Ureter (tissue), 1 donor: Measurements from ENCODE around the gene ATP2B2. TPM values are rescaled to one million over a fixed set of nuclear protein-coding genes. Genes with fewer than 3 reads are reported as not detected.

Source experiments
- DNase-seq: peaks from one replicate; pipeline ENCODE4 v3.0.0-alpha.2; 2020; ENCODE audit warnings: low spot score
- total RNA-seq: library from RNA; stranded (reverse); gene quantifications from one replicate; pipeline ENCODE4 v1.2.4, GENCODE V29; 2023
- donor health status: DM: yes; HTN: yes; CAD: no.

Gene ATP2B2
- total RNA-seq, 1 donor from 2014 or later = not detected

- no peak for DNase-seq
Observed at GRCh38 chr3:10432156-10432845, 73.1 kb downstream of the ATP2B2 start.

GRCh38 chr3:10430805-10431204, 74.6 kb downstream of the ATP2B2 start:
- no peak for DNase-seq

DNA sequence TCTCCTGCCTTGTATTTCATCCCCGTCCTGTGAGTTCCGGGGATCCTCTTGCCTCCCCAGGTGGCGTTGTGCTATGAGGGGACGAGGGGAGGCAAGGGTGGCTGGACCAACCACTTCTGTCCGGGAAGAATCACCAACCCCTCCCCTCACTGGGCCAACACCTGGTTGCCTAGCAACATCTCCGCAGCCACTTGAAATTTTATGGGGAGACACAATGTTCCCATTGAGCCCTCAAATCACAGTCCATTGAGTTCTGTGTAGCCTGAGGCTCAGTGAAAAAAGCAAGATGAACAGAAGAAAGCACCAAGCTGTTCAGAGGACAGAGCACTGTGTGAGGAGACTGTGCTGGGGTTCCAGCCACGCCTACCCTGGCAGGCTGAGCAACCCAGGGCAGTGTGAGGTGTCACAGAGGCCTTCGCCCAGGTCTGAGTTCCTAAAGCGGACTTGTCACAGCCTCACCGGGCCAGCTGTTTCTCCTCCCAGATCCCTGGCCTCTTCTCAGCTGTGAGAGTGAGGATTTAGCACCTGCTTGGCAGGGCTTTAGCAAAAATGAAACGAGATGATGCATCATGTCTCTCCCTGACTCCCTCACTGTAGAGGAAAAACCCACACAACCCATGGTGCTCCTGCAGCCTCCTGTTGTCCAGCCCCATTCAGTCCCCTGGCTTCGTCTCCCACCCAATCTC, 76.8 kb downstream of the ATP2B2 start:
- DNase-seq = no peak

DNA sequence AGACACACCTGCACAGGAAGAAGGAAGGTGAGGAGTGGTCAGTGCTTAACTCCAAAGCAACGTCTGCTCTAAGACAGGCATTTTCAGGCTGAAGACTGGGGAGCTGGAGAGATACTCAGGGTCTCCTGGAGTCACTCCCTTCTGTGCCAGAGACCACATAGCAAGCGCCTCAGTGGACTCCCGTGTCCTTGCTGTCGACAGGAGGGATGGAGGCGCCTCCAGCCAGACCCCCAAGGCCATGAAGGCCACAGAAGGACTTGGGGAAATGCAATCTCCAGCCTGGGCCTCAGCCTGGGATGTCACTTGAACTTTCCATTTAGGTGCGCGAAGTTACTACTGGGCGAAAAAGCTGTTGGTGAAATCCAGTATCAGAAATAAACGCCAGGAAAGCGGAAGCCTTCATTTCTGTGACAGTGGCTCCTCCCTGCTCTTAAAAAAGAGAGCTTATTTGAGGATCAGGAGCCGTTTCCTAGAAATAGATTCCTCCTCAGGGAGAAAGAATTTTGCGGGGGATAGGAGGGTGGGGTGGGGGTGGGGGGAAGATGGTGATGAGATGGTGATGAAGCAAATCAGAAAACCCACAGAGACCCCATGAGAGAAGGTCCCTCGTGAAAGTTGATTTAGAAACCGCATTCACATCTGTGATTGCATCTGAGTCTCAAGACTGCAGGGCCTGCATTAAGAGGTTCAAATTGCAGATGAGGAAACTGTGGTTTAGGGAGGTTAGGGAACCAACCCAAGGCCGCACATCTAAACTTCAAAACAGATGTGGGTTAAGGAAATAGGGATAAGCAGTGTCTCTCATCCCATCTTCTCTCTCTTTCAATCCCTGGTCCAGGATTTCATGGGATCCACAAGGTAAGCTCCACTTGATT, 78.8 kb downstream of the ATP2B2 start:
- no peak for DNase-seq

- DNase-seq = no peak
Observed at GRCh38 chr3:10423171-10423882, 82.1 kb downstream of the ATP2B2 start.

GRCh38 chr3:10421996-10422395, 83.4 kb downstream of the ATP2B2 start:
- DNase-seq = no peak

DNA sequence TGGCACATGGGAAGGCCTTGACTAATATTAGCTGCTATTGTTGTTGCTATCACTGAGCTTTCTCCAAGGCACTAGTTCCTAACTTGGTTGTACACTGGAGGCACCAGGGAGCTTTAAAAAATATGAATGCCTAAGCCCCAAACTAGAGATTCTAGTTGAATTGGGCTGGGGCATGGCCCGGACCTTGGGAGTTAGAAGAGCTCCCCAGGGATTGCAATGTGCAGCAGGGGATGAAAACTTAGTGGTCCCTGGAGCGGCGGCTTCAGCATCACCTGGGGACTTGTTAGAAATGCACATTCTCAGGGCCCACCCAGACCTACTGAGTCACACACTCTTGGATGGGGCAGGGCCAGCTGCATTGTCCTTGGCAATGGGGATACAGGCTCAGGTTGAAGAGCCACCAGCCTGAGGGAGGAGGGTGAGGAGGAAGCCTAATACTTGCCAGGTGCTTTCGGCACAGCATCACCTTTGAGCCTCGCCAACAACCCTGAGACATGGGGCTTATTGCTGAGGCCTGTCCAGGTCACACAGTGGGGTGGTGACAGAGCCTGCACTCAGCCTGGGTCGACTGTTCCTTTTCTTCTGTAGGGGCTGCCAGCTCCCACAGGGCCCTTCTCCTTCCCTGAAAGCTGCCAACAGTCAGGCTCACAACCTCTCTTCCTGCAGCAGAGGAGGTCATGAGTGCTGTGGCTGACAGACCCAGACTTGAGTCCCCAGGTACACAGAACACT, 84.5 kb downstream of the ATP2B2 start:
- no peak for DNase-seq

- no peak for DNase-seq
Observed at GRCh38 chr3:10419637-10420232, 85.7 kb downstream of the ATP2B2 start.

- DNase-seq = no peak
Observed at GRCh38 chr3:10417847-10418246, 87.5 kb downstream of the ATP2B2 start.

DNA sequence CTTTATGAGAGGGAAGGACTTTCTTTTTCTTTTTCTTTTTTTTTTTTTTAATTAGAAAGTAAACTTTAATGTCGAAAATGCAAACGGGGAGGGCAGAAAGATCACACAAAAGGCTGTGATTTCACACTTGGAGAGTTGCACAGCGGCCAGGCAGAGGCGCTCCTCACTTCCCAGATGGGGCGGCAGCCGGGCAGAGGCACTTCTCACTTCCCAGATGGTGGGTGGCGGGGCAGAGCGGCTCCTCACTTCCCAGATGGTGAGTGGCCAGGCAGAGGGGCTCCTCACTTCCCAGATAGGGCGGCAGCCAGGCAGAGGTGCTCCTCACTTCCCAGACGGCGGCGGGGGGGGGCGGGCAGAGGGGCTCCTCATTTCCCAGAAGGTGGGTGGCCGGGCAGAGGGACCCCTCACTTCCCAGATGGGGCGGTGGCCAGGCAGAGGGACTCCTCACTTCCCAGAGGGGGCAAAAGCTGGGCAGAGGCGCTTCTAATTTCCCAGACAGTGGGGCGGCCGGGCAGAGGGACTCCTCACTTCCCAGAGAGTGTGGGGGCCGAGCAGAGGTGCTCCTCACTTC, 88.6 kb downstream of the ATP2B2 start:
- no peak for DNase-seq

DNA sequence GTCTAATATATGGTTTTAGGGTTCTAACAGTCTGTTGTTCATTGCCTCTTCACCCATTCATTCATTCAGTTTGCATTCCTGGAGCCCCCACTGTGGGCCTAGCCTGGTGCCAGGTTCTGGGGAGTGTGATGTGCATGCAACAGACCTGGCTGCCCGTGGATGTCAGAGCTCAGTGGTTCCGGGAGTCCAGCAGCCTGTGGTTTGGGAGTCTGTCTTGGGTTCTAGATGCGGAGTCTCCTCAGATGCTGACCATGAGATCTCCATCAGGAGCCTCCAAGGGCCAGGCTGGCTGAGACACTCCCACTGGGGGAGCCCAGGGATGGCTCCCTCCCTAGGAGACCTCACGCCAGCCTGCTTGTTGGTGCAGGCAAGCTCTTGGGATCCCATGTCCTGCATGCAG, 92.3 kb downstream of the ATP2B2 start:
- DNase-seq = no peak

- no peak for DNase-seq
Observed at GRCh38 chr3:10411598-10412332, 93.6 kb downstream of the ATP2B2 start.

DNA sequence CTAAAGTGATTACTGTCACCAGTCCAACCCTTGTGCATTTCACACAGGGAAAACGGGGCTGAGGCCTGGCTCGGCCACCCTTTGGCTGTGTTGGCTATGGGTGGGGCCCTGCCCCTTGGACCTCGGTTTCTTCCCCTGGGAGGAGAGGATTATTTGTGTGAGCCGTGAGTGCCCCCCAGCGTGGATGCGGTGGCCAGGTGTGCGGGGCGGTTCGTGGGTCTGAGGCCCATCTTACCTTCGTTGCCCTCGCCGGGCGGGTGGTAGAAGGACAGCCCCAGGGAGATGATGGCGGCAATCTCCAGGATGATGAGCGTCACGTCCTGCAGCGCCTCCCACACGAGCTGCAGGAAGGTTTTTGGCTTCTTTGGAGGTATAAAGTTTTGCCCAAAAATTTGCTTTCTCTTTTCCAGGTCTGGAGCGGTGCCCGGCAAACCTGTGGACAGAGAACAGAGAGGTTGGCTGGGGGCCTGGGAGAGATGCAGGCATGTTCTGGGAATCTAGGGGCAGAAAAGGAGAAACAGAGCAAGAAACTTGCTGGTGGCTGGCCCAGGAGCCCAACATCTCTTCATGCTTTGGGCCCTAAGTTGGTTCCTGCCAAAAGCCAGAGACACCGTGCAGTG, 94.9 kb downstream of the ATP2B2 start:
- no peak for DNase-seq

DNA sequence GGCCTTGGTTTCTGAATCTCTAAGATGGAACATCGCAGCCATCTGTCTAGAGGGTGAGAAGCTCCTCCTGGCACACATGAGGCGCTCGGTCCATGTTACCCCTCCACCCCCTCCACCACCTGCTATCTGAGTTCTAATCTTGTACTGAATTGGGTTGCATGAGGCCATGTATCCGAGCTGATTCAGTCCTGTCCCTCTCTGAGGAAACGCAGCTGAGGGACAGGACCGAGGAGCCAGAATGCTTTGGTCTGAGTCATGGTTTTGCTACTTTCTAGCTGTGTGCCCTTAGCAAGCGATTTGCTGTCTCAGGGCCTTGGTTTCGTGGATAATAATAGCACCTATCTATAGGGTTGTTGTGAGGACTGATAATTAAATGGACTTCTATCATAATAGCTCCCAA, 96.7 kb downstream of the ATP2B2 start:
- DNase-seq = no peak

DNA sequence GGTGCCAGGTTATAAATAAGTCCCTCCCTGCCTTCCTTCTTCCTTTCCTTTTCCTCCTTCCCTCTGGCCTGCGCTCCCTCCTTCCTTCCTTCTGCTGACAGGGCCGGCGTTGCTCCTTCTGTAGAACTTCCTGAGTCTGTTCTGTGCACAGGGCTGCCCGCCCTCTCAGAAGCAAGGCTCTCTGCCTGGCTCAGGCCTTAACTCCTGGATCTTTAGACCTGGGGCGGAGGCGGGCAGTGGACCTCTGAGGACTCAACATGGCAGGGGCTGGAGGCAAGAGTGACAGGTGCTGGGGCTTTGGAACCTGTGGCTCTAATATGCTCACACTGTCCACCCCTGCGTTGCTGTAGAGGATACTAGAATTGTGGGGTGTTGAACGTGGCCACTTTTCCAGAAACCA, 98.0 kb downstream of the ATP2B2 start:
- DNase-seq = no peak

- DNase-seq = no peak
Observed at GRCh38 chr3:10406414-10406813, 99.0 kb downstream of the ATP2B2 start.

- DNase-seq = no peak
Observed at GRCh38 chr3:10405816-10406215, 99.6 kb downstream of the ATP2B2 start.

GRCh38 chr3:10404876-10405275, 100.5 kb downstream of the ATP2B2 start:
- no peak for DNase-seq

DNA sequence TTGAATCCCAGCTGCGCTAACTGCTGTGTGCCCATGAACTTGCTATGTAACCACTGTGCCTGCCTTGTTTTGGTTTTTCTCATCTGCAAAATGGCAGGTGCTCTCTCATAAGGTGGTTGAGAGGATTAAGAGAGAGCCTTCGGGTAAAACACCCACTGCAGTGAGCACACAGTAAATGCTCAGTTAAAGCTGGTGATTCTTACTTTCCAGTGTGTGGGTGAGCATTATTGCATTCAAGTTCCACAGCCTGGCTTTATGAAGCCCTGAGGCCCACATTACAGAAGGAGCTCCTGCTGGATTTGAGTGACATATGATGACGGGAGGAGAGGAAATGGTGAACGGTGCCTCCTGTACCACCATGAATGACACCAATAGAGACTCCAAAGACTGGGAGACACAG, 101.0 kb downstream of the ATP2B2 start:
- no peak for DNase-seq
